Osteoblast (primary cell): Measurements from ENCODE around the gene RASGRF2. TPM values are rescaled to one million over a fixed set of nuclear protein-coding genes. Genes with fewer than 3 reads are reported as not detected.

Experiments
- DNase-seq: peaks from one replicate; pipeline ENCODE4 v3.0.0; 2011; ENCODE audit warnings: low spot score, mixed read lengths; ENCODE audit not compliant: insufficient read length; ENCODE audit errors: missing footprints
- H2AFZ ChIP-seq: 2 replicates; pipeline ENCODE4 v1.6.0; 2011; ENCODE audit warnings: mild to moderate bottlenecking, low read length
- H3K27ac ChIP-seq: 2 replicates; pipeline ENCODE4 v1.5.1; 2011; ENCODE audit warnings: mild to moderate bottlenecking, low read depth, low read length, moderate library complexity
- H3K27me3 ChIP-seq: 2 replicates; pipeline ENCODE4 v1.6.0; 2012; ENCODE audit warnings: mild to moderate bottlenecking, control low read depth, inconsistent platforms, low read length, moderate library complexity; ENCODE audit not compliant: insufficient read depth
- H3K36me3 ChIP-seq: 2 replicates; pipeline ENCODE4 v1.5.1; 2011; ENCODE audit warnings: mild to moderate bottlenecking, low read length, control low read depth, moderate library complexity; ENCODE audit not compliant: insufficient read depth
- H3K4me1 ChIP-seq: 2 replicates; pipeline ENCODE4 v1.5.1; 2011; ENCODE audit warnings: mild to moderate bottlenecking, low read length, control low read depth, moderate library complexity; ENCODE audit not compliant: insufficient read depth
- H3K4me2 ChIP-seq: 2 replicates; pipeline ENCODE4 v1.6.0; 2011; ENCODE audit warnings: mild to moderate bottlenecking, low read length; ENCODE audit not compliant: insufficient read depth
- H3K4me3 ChIP-seq: fragments of 200-600 bp; sonication (generic); 3 replicates; pipeline ENCODE4 v1.5.1; 2012; ENCODE audit warnings: mild to moderate bottlenecking, low read length, inconsistent platforms; ENCODE audit not compliant: insufficient read depth
- H3K79me2 ChIP-seq: 2 replicates; pipeline ENCODE4 v1.6.0; 2012; ENCODE audit warnings: mild to moderate bottlenecking, low read length, control low read depth, inconsistent platforms; ENCODE audit not compliant: insufficient read depth
- H3K9me3 ChIP-seq: 2 replicates; pipeline ENCODE4 v1.5.1; 2011; ENCODE audit warnings: low read depth, low read length, control low read depth
- H4K20me1 ChIP-seq: 2 replicates; pipeline ENCODE4 v1.6.0; 2012; ENCODE audit warnings: mild to moderate bottlenecking, low read length, control low read depth; ENCODE audit not compliant: insufficient read depth
- total RNA-seq: library from RNA; depleted of rRNA; stranded (reverse); fragments of >200 nt; gene quantifications from 2 replicates; pipeline ENCODE4 v1.2.3, GENCODE V29; 2012
- TF ChIP-seq, protein P1 (sequence below): IDR thresholded peaks from 2 replicates; pipeline ENCODE4 v1.5.1; 2011; ENCODE audit warnings: mild to moderate bottlenecking, low read depth, low read length, moderate library complexity; ENCODE audit errors: extremely low read depth

The RASGRF2 gene
- total RNA-seq, 1 donor = under 0.01 TPM

DNA sequence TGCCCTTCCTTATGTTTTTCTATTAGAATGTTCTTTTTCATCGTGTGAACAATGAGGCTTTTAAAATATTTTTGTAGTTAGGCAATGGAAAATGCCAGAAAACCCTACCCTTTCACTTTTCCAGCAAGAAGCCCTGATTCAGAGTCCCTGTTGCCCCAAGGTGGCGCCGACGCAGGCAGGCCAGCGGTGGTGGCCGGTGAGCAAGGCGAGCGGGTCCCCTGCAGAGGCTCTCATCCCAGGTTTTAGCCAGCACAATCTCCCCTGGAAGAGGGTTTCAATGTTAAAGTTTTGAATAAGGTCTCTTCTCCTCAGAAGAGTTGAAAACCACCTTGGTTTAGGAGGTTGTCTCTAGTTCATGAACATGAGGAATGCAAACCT, 232.2 kb downstream of the RASGRF2 start:
- DNase-seq = no peak
- Histone ChIP-seq H3K27ac (no peak overlapping the region), H2AFZ (no peak overlapping the region), H3K36me3 (no peaks in the 10 kb centered on the region), H3K4me3 (no peak overlapping the region), H3K4me2 (no peak overlapping the region), H3K4me1 (no peaks in the 10 kb centered on the region), H4K20me1 (no peaks in the 10 kb centered on the region), H3K9me3 (no peaks in the 10 kb centered on the region), H3K79me2 (no peaks in the 10 kb centered on the region), H3K27me3 (peaks cover 18% of the 10 kb centered on the region)
- TF ChIP-seq, protein P1, sequence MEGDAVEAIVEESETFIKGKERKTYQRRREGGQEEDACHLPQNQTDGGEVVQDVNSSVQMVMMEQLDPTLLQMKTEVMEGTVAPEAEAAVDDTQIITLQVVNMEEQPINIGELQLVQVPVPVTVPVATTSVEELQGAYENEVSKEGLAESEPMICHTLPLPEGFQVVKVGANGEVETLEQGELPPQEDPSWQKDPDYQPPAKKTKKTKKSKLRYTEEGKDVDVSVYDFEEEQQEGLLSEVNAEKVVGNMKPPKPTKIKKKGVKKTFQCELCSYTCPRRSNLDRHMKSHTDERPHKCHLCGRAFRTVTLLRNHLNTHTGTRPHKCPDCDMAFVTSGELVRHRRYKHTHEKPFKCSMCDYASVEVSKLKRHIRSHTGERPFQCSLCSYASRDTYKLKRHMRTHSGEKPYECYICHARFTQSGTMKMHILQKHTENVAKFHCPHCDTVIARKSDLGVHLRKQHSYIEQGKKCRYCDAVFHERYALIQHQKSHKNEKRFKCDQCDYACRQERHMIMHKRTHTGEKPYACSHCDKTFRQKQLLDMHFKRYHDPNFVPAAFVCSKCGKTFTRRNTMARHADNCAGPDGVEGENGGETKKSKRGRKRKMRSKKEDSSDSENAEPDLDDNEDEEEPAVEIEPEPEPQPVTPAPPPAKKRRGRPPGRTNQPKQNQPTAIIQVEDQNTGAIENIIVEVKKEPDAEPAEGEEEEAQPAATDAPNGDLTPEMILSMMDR = no peak

DNA sequence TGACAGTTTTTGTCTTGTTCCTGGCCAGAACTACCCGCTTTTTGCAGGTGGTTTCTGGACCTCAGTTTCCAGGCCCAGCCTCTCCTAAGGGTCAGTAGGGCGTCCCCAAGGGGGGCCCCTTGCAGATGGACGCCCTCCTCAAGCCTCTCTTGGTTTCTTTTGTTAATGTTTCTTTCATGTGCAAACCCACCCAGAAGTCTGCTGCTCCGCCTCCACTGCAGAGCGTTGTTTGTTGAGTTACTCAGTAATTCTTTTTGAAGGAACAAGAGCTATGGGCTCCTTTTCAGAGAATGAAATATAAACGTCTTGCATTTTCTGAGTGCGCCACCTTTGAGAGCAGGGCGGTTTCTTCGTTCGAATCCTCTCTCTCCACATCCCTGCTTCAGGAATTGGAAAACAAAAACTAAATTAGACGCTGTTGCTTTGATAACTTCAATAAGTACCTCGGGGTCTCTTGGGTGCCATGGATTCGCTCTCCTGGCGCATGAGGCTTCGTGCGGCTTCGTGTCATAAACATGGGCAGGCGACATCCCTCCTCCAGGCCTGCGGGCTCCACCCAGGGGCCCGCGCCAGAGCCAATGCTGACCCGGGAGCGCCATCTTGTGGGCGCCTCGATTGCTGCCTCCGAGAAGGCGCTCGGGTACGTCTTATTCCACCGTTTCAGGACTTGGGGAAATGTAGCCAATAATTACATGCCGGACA, 234.6 kb downstream of the RASGRF2 start:
- H3K27me3 ChIP-seq = peaks cover 10% of the 10 kb centered on the region
- TF ChIP-seq, protein P1 = peak; percentile 95
- no peaks in the 10 kb centered on the region for H3K36me3 ChIP-seq
- H3K79me2 ChIP-seq = no peaks in the 10 kb centered on the region
- no peak overlapping the region for H3K27ac ChIP-seq
- H3K4me3 ChIP-seq = peak overlapping the region; percentile 48
- peak overlapping the region; percentile 75 for H3K4me2 ChIP-seq
- no peaks in the 10 kb centered on the region for H4K20me1 ChIP-seq
- H3K9me3 ChIP-seq = no peaks in the 10 kb centered on the region
- H3K4me1 ChIP-seq = no peaks in the 10 kb centered on the region
- DNase-seq = peak; percentile 98
- H2AFZ ChIP-seq = peak overlapping the region; percentile 76

DNA sequence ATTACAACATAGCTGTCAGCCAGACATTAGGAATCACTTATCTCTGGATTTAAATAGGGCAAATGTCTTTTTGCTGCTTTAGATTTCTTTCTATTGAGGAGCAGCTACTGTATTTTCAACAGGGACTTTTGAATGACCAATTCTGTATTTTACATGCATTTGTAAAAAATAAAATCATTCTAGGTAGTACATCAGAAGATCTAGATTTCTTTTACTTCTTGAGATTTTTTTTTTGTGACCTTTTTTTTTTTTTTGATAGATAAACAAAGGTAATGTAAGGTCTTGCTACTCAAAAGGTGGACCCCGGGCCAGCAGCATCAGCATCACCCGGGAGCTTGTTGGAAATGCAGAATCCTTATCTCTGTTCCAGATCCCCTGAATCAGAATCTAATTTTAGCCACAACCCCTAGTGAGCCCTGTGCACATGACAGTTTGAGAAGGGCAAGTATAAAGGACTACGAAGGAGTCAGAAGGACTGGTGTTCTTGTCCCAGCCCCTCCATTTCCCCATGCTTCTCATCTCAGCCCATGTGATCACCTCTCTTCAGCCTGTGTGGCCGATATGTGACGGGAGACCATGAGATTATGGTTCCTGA, 235.3 kb downstream of the RASGRF2 start:
- Histone ChIP-seq H3K79me2 (no peaks in the 10 kb centered on the region), H3K27ac (no peak overlapping the region), H2AFZ (peak overlapping the region; percentile 76), H3K4me2 (peak overlapping the region; percentile 75), H3K9me3 (no peaks in the 10 kb centered on the region), H3K4me1 (no peaks in the 10 kb centered on the region), H4K20me1 (no peaks in the 10 kb centered on the region), H3K36me3 (no peaks in the 10 kb centered on the region), H3K27me3 (peaks cover 10% of the 10 kb centered on the region), H3K4me3 (no peak overlapping the region)
- peak; percentile 65 for DNase-seq
- TF ChIP-seq, protein P1 = no peak

DNA sequence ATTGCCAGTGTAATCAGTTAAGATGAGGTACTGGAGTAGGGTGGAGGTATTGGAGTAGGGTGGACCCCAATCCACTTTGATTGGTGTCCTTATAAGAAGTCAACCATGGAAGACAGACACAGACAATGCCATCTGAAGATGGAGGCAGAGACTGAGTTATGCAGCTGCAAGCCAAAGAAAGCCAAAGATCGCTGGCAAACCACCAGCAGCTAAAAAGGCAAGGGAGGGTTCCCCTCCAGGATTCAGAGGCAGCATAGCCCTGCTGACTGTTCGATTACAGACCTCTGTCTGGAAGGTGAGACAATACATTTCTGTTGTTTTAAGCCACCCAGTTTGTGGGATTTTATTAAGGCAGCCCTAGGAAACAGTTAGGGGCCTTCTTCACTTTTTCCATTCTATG, 242.5 kb downstream of the RASGRF2 start:
- H3K79me2 ChIP-seq = no peaks in the 10 kb centered on the region
- no peaks in the 10 kb centered on the region for H3K36me3 ChIP-seq
- no peak overlapping the region for H3K4me3 ChIP-seq
- H3K4me2 ChIP-seq = no peak overlapping the region
- H3K9me3 ChIP-seq = no peaks in the 10 kb centered on the region
- no peak overlapping the region for H2AFZ ChIP-seq
- no peak for DNase-seq
- H4K20me1 ChIP-seq = no peaks in the 10 kb centered on the region
- no peak overlapping the region for H3K27ac ChIP-seq
- H3K4me1 ChIP-seq = no peaks in the 10 kb centered on the region
- H3K27me3 ChIP-seq = no peaks in the 10 kb centered on the region
- TF ChIP-seq, protein P1 = no peak
